AML-193 (cell line): Measurements from ENCODE around the gene S100A6.
A peak's percentile ranks its signal among the peaks of the same experiment; 100 is the strongest.

Experiments used
- DNase-seq, 2 experiments: peaks; one replicate each; lab custom pipeline; 2025; lab: John Stamatoyannopoulos, UW

Gene S100A6

DNA sequence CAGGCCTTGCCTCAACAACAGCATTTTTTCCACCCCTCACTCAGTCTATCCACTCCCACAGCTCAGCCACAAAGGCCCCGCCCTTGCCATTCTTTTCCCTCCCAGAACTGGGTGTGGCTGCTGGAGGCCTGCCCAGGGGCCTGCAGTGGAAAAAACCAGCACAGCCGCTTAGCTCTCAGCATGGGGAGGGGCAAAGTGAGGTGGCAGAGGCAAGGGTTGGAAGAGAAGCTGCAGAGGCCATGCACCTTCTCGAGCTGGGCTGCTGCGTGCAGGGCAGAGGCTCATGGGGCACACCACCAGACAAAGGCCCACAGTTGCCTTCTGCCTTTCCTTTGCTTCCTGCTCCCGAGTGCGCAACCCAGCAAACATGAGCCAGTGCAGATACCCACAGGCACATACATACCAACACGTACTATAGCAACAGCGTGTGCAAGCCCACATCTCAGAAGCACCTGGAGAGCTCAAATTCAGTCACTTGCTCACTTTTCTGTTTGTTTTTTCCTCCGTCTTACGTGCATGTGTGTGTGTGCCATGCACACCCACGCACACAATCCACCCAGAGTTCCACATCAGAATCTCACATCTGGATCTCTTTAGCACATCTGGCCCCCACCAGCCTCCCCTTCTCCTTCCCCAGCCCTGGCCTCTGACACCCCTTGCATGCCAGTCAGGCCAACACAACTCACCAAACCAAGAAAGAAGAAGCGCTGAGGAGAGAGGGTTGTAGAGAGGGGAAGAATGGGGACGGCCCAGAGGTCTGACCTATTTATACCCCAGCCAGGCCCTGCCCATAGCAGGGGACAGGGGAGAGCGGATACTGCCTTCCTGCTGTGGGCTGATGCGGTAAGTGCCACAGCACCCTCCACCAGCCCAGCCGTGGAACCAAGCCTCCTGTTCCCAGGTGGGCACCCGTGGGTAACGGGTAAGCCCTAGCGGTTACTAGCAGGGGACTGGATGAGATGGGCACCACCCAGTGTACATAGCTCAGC, 9.6 kb upstream of the S100A6 start, which contains the start of gene S100A4:
TSS of gene S100A4 (minus strand) at position 740 of the 989 bp plus-strand sequence. CDS start 1,012 bp downstream, outside the sequence.
- peak; percentile 82 to 89 for DNase-seq

DNA sequence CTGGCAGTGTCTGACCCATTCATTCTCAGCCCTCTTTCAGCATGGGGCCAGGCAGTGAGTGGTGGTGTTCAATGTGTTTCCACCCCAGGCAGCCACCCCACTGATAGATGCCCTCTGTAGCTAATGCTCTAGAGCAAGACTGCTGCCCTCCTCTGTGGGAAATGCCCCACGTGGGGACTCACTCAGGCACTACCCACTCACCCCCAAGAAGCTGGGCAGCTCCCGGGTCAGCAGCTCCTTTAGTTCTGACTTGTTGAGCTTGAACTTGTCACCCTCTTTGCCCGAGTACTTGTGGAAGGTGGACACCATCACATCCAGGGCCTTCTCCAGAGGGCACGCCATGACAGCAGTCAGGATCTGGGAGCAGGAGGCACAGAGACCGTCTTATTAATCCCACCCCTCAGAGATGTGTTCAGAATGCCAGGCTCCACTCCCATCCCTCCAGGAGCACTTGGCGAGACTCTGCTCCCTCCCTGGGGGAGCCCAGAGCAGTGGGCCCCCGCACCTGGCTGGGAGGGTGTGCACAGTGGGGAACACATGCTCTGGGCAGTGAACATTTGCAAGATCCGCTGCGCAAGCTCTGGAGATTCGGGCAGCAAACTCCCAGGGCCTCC, 8.8 kb upstream of the S100A6 start:
- no peak for DNase-seq

DNA sequence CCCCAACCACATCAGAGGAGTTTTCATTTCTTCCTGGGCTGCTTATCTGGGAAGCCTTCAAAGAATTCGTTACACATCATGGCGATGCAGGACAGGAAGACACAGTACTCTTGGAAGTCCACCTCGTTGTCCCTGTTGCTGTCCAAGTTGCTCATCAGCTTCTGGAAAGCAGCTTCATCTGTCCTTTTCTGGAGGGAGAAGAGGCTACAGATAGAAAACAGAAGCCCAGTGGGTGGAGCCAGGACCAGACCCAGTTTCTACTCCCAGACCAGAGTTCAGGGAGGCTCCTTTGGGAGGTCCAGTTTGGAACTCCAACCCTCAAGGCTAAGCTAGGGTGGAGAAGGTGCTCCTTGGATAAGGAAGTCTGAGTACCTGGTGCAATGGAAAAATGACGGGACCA, 7.9 kb upstream of the S100A6 start:
- DNase-seq: no peak

DNA sequence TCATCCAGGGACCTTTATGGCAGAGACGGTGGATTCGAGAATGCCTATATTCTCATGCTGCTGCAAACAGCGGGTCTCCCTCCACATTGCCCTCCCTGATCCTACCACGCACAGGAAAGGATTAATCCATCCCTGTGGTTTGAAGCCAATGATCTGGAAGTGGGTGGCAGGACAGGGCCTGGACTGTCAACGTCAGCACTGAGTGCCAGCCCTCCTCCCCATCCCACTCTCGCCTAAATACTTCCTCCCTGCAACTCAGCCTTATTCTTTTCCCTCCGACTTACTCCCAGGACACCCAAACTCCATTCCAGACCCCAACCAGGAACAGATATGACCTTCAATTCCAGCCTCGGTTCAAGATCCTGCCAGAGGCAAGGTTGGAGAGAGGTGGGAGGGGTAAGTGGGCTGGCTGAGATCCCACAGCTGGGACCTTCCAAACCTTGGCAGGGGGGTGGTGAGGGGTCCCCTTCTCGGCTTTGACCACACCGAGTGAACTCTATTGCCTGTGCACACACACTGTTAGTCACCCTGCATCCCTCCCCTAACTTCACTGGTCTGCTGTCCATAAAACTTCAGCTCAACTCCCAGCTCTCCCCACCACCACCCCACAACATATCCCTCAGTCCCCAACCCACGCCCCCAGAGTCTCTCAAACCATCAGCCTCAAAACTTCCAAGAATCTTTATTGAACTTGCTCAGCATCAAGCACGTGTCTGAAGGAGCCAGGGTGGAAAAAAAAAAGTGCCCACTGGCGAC, 7.3 kb upstream of the S100A6 start:
- no peak for DNase-seq

DNA sequence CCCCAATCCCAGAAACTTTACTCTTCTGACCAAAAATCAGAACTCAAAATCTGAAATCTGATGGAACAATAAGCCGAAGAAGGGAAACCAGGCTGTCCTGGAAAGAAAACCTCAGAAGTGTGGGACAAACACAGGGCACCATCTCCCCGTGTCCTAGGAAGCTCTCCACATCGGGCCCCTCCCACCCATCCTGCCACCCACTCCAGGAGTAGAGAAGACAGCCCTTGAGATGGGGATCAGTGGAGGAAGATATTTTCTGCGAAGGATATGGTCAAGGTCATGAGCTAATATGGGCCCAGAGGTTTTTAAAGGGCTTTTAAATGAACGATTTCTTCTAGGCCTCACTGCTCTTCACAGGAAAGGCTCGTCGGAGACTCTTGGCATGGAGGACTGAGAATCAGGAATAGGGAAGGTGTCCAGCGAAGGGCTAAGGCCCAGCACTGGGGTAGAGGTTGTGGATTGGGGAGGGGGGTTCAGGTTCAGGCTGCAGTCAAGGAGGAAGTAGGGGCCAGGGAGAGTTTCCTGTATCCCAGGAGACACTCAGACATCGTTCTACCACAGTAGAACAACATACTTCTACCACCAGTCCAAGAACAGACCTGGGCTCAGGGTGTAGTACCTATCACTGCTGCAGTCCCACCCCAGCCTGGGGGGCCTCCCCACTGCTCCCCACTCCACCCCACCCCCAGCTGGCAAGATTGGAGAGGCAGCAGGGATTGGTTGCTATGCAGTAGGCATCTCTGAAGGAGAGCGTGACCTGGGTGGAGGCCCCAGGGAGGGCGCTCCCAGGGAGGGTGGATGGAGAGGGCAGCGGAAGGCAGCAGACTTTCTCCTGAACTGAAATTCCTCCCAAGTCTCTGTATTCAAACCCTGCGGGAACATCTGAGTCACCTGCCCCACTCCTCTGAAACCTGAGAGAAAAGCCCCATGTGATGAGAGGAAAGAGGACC, 6.1 kb upstream of the S100A6 start:
- no peak for DNase-seq

DNA sequence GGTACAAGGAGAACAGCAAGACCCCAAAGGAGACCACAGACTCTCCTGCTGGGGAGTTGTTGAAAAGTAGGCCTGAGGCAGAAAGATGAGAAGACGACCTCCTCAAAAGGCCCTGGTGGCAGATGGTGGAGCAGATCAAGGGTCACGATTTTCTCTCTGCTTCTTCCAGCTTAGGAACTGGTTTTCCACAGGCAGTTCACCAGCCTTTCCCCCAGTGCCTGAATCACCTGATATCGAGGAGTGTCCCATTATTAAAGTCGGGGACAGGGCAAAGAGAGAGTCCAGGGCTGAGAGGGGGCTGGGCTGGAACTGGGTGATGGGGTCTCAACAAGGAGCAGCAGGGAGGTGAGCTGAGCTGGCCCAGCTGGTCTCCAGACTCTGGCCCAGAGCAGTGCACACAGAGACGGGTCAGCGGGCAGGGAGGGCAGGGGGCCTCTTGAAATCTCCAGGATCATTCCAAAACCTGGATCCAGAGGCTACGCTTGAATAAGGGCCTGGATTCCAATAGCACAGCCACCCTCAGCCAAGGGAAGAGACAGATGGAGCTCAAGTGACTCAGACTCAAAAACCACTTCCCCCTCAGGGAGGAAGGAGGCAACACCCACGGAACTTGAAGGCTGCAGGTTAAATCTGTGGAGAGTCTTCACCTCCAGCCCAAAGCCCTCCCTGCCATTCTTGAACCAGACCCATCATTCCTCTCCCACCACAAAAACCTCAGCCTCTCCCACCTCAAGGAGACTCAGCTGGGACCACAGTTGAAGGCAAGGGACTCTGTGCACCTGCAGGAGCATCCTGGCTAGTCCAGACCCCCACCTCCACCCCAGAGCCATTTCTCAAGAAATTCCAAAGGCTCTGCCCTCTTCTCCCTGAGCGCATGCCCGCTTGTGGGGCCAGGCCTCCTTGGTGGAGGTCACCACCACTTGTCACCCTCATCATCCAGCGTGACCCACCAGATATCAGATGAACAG, 4.9 kb upstream of the S100A6 start, which contains the start of gene S100A5:
TSS of gene S100A5 (minus strand) at position 541 of the 968 bp plus-strand sequence. CDS start 743 bp downstream, outside the sequence.
- peak; percentile 50 to 83 for DNase-seq

DNA sequence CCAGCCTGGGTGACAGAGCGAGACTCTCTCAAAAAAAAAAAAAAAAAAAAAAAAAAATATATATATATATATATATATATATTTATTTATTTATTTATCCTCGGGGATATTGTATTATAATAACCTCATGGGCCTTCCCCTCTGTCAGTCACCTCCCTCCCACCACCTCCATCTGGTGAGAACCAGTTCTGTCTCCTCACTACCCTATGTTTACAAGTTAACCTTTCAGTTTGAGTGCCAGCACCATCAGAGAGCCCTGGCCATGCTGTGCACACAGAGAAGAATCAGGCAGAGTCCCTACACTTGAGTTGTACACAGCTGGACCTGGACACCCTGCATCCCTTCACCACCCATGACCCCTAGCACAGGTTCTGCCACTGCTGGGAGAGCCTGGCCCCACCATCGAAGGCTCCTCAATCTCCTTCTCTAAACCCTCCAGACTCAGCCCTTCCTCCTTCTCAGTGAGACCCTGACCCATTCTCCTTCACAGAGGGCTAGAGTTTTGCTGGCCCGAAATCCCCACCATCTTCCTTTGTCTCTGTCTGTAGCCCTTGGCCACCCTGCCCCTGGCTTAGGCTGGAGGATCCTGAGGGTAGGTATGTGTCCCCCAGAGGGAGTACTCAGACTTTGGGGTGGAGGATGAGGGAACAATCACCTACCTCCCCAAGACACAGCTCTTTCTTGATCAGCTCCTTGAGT, 3.8 kb upstream of the S100A6 start:
- DNase-seq: no peak

DNA sequence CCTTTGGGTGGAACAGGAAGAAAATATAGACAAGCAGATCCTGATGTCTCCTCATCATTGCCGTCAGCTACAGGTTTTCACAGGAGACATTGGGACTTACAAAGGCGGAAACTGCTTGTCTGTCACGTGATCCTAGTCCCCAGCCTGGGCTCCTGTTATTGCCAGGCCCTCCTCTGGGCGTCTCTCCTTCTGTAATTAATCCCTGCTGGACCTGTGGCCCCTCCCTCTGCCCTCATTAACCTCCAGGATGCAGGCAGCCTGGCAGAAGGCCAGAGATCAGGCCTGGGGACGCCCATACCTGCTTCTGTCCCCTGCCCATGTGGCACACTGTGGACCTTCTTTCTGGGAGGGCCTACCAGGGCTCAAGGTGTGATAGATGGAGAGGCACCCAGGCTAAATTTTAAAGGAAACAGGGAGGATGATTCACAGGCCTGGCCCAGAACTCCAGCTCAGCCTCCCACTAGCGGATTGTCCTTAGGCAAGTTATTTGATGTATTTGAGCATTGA, 2.6 kb upstream of the S100A6 start:
- no peak for DNase-seq

DNA sequence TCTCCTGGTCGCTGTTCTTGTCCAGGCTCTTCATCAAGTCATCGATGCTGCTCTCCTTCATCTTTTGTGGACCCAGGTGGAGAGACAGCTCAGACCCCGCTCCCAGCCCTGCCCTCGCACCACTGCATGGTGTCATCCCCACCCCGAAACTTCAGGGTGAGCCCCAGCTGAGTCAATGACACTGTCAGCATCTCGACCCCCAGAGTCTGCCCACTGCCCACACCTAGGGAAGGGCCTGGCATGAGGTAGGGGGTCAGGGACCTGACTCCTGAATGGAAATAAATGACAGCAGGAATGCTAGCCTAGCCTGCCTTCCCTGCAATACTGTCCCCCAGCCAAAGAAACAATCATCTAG, 1.6 kb upstream of the S100A6 start:
- no peak for DNase-seq

DNA sequence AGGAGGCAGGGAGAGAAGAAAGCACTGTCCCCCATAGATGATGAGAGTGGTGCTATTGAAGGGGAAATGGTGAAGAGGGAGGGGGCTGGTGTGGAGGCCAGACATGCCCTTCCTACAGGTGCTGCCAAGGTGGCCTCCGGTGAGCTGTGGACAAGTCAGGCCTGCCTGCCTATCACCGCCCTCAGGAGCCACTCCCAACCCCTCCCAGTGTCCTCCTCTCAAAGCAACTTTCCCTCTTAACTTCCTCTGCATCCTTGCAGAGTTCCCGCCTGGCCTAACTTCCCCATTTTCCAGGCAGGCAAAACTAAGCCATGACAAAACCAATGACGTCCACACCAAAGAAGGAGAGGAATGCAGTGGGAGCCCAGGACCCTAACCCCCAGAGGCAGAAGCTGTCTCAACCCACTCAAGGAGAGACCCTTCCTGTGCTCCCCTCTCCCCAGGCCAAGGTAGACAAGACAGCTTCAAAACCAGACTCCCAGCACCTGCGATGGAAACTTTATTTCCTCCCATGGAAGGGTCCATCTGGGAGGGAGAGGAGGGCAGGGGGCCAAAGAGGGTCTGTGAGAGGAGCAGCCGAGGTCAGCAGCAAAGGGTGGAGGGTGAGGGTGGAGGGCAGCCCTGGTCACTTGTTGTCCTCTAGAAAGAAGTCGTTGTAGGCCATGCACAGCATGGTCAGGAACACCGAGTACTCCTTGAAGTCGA, 1.0 kb upstream of the S100A6 start:
- no peak for DNase-seq

DNA sequence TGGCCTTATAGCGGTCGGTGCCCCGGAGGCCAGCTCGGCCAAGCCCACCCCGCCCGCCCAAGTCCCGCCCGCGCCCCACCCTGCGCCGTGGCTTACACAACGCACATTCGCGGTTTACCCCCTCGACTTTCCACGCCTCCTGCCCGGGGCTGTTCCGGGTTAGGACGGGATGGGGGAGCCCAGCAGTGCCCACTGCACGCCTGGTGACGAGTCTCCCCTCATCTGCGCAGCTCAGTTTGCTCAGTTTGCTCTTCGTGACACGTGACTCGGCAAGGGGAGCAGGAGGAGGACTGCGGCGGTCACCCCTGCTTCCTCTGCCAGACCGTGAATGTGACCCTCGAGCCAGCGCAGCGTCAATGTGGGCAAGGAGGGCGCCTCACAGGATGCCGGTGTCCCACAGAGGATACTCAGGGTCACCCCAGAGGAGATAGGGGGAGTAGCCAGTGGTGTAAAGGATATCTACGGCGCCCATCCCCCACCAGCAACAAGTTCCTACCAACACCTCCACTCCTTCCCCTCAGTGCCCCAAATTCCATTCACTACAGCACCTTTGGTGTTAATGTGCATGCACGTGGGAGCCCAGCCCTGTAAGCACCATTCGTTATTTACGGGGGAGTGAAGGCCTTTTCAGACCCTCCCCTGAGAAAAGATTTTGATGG, 350 bp upstream of the S100A6 start:
- peak; percentile 91 for DNase-seq

DNA sequence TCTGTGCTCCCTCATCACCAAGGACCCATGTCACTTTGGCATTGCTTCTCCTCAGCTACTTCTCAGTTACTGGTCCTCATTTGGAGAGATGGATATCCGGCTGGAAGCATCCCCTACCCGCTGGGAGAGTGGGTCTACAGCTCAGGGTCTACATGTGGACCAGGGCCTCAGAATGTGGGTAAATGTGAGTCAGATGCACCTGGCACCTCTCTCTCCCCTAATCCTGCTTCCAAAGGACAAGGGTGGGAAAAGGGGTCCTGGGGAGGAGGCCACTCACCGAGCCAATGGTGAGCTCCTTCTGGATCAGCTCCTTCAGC, 908 bp downstream of the S100A6 start:
- DNase-seq: no peak

DNA sequence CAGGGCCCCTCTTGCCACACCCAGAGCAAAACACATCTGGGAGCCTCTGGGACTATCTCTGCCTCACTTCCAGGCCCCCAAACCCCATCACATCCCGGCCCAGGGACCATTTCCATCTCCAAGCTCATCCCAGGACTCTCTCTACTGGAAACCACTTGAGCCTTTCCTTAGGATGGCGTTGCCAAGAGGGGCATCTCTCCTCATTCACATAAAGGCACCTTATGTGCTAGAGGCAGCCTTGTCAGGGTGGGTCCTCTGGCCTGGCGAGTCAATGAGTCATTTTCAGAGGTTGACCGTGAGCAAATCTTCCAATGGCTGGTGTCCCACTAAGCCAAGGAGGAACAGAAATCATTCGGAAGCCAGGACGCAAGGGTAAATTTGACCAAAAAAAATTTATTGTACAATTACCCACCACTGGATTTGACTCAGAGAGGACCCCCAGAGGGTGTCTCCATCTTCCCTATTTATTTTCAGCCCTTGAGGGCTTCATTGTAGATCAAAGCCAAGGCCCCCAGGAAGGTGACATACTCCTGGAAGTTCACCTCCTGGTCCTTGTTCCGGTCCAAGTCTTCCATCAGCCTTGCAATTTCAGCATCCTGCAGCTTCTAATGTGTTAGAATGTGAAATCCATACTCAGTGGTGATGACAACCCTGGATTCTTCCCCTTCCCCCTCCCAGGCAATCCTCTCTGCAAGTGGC, 1.4 kb downstream of the S100A6 start:
- DNase-seq: no peak

DNA sequence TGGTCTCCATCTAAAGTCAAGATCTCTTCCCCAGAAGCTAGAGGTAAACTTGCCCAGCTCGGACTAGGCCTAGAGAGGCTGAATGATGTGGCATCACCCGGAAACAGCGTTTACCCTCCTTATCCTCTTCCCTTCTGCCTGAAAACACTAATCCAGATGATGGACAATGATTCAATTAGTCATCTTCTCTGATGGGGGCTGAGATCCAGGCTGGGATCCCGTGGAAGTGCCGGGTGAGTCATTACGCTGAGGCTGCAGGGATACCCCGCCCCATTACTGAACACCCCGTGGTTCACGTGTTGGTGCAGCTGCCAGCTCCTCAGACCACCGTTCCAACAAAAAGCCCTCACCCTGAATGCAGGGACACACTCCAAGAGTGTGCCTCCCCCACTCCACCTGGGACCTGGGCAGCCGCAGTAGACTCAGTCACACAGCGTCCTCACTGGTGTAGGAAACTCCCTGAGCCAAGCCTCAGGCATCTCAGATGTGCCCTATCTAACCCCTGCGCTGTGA, 2.0 kb downstream of the S100A6 start:
- DNase-seq: no peak

DNA sequence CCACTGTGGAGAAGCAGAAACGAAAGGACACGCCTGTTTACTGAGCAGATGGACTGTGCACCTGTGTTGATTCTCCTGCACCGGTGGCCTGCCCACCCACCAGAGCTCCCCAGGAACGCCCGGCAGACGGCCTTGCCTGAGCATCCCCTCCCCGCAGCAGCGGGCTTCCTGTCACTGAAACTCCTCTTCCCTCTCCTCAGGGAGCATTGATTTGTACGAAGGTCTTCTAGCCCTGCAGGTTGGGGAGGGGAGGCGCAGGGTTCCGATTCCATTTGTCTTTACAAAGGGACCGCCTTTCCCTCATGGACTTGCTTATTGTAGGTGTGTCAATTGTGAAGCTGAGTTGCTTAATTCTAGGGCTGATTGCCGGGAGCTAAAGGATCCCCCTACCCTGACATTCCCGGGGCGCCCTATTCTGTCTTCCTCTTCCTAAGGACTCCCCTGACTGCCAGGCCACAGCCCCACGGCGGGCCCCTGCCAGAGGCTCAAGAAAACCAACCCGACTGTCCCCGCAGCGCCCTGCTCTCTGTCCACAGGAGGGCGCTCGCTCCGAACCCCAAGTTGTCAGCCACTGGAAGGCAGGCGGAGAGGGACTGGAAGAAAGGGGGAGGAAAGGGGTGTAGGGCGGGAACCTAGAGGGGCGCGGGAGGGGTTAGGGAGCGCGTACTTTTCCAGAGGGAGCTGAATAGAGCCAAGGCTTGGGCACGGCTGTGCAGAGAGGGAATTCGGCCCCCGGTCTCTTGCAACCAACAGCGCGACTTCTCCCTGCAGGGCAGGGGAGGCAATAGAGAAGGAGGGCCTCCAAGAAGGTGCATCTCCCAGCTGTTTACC, 2.8 kb downstream of the S100A6 start:
- DNase-seq: peak; percentile 63 to 71

DNA sequence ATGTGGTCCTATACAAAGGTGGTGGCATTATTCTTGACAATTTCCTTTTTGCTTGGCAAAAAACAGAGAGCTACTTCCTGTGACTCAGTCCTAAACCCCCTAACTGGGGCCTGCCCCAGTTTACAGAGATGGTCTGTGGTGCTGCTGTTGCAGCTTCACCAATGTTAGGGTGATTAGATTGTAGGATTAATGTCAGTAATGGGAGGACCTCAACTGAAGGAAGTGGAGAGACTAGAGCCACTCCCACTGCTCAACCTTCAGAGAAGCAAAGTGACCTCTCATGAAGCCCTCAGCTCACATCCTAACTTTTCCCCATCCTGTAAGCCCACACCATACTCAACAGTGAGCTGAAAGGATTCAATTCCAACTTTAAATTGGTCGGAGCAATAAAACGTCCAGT, 3.6 kb downstream of the S100A6 start:
- DNase-seq: peak in 1 of 2 experiments; percentile 5
